OCI-LY7 (cell line): ENCODE measurements around the gene MAML3. TPM values are rescaled to one million over a fixed set of nuclear protein-coding genes. Genes with fewer than 3 reads are reported as not detected.

Source experiments
- BruUV-seq: library from RNA; stranded (reverse); fragments of 400-500 nt; replicated peaks from 2 replicates; lab custom pipeline; 2021; lab: Mats Ljungman, UMichigan
- CTCF ChIA-PET: fragments of 300-600 bp; sonication (Branson Sonifier 250); formaldehyde crosslinking; loops from one replicate; lab custom pipeline; 2022; ENCODE audit warnings: antibody characterized with exemption; ENCODE audit not compliant: unreplicated experiment; lab: Charles Lee
- POLR2A ChIA-PET: fragments of 300-600 bp; sonication (Branson Sonifier 250); formaldehyde crosslinking; loops from one replicate; lab custom pipeline; 2022; ENCODE audit warnings: antibody characterized with exemption; lab: Charles Lee
- DNase-seq: peaks from one replicate; pipeline ENCODE4 v3.0.0-alpha.2; 2015; ENCODE audit warnings: low spot score
- H2AFZ ChIP-seq: fragments of 200-600 bp; sonication (generic), shearing (Covaris generic); 2 replicates; pipeline ENCODE4 v1.6.1; 2014; ENCODE audit warnings: mild to moderate bottlenecking, antibody characterized with exemption, low read length, moderate library complexity
- H3K27ac ChIP-seq: fragments of 200-600 bp; sonication (generic); 2 replicates; pipeline ENCODE4 v1.5.1; 2014; ENCODE audit warnings: mixed run types, low read depth, mild to moderate bottlenecking, moderate library complexity, low read length, inconsistent platforms; ENCODE audit not compliant: poor library complexity, severe bottlenecking
- H3K36me3 ChIP-seq: fragments of 200-600 bp; sonication (generic); 2 replicates; pipeline ENCODE4 v1.6.1; 2014; ENCODE audit warnings: mild to moderate bottlenecking, antibody characterized with exemption, low read length, moderate library complexity, mixed read lengths; ENCODE audit not compliant: insufficient read depth
- H3K4me1 ChIP-seq: fragments of 200-600 bp; sonication (generic); 2 replicates; pipeline ENCODE4 v1.5.1; 2014; ENCODE audit warnings: mild to moderate bottlenecking, low read length; ENCODE audit not compliant: insufficient read depth, poor library complexity, severe bottlenecking
- H3K4me2 ChIP-seq: fragments of 200-600 bp; sonication (generic); 2 replicates; pipeline ENCODE4 v1.6.1; 2014; ENCODE audit warnings: mild to moderate bottlenecking, low read length
- H3K4me3 ChIP-seq: fragments of 200-600 bp; sonication (generic); 2 replicates; pipeline ENCODE4 v1.5.1; 2014; ENCODE audit warnings: mild to moderate bottlenecking, low read depth, low read length; ENCODE audit not compliant: poor library complexity, severe bottlenecking
- H3K79me2 ChIP-seq: fragments of 200-600 bp; sonication (generic); 2 replicates; pipeline ENCODE4 v1.6.1; 2016; ENCODE audit warnings: low read depth, mild to moderate bottlenecking, low read length, moderate library complexity, mixed read lengths; ENCODE audit not compliant: insufficient read depth
- H3K9me2 ChIP-seq: fragments of 200-600 bp; sonication (generic); 2 replicates; pipeline ENCODE4 v1.6.1; 2016; ENCODE audit warnings: mild to moderate bottlenecking, low read length, mixed read lengths; ENCODE audit not compliant: insufficient read depth
- H3K9me3 ChIP-seq: fragments of 200-600 bp; sonication (generic); 2 replicates; pipeline ENCODE4 v1.6.1; 2014; ENCODE audit warnings: mild to moderate bottlenecking, mixed run types, low read length, mixed read lengths
- H4K20me1 ChIP-seq: fragments of 200-600 bp; sonication (generic); 2 replicates; pipeline ENCODE4 v1.6.1; 2014; ENCODE audit warnings: mild to moderate bottlenecking, antibody characterized with exemption, low read length, moderate library complexity, mixed read lengths; ENCODE audit not compliant: insufficient read depth
- EZH2phosphoT487 ChIP-seq: fragments of 200-600 bp; sonication (generic); IDR thresholded peaks from 2 replicates; pipeline ENCODE4 v1.6.1; 2018; ENCODE audit warnings: low read depth, borderline replicate concordance, mild to moderate bottlenecking, mixed run types, antibody characterized with exemption, low read length, moderate library complexity, mixed read lengths
- intact Hi-C: fragments of 100-400 bp; cut with micrococcal nuclease; formaldehyde crosslinking; loops from one replicate; pipeline ENCODE4 v1.10.0; 2022; ENCODE audit not compliant: unreplicated experiment
- total RNA-seq, 2 experiments: library from RNA; depleted of rRNA in 1 of 2; stranded (reverse); fragments of >200 nt in 1 of 2; shearing (Covaris generic) in 1 of 2; gene quantifications; 2 replicates each; pipeline ENCODE4 v1.2.3, GENCODE V29; 2014 to 2022
- TF ChIP-seq, protein P1 (sequence below): fragments of 200-600 bp; sonication (generic); conservative IDR thresholded peaks from 2 replicates; pipeline ENCODE4 v1.5.1; 2014; ENCODE audit warnings: mild to moderate bottlenecking, antibody characterized with exemption, low read length, moderate library complexity, mixed read lengths

Gene MAML3
- total RNA-seq, 2 experiments from 2014 or later, result 0.80 to 1.2 TPM

DNA sequence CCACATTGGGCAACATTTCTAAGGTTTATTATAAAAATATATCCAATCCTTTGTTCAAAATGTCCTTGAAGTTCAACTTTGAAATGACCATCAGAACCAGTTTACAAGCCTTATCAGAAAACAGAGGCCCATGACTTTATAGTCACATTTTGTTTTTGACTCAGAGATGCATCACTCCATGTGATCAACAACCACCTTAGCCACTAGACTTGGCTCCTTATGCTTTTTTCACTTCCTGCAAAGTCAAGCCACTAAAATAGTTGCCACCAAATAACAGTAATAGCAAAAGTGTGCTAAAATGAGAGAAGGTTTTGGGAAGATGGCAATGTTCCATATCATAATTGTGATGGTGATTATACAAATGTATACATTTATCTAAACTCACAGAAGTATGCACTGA lies 181.7 kb downstream of the MAML3 start:
- Histone ChIP-seq H3K4me2 (no peak overlapping the region), H3K4me1 (peaks cover 15% of the 10 kb centered on the region), H3K4me3 (no peak overlapping the region), H3K9me2 (no peaks in the 10 kb centered on the region), H3K9me3 (no peaks in the 10 kb centered on the region), H4K20me1 (no peaks in the 10 kb centered on the region), H3K27ac (no peak overlapping the region), H3K79me2 (no peaks in the 10 kb centered on the region), H3K36me3 (no peaks in the 10 kb centered on the region), H2AFZ (no peak overlapping the region)
- BruUV-seq, result no TSS peak
- DNase-seq, result no peak
- CTCF ChIA-PET, result no interaction called here
- no peak for TF ChIP-seq EZH2phosphoT487
- TF ChIP-seq, protein P1, sequence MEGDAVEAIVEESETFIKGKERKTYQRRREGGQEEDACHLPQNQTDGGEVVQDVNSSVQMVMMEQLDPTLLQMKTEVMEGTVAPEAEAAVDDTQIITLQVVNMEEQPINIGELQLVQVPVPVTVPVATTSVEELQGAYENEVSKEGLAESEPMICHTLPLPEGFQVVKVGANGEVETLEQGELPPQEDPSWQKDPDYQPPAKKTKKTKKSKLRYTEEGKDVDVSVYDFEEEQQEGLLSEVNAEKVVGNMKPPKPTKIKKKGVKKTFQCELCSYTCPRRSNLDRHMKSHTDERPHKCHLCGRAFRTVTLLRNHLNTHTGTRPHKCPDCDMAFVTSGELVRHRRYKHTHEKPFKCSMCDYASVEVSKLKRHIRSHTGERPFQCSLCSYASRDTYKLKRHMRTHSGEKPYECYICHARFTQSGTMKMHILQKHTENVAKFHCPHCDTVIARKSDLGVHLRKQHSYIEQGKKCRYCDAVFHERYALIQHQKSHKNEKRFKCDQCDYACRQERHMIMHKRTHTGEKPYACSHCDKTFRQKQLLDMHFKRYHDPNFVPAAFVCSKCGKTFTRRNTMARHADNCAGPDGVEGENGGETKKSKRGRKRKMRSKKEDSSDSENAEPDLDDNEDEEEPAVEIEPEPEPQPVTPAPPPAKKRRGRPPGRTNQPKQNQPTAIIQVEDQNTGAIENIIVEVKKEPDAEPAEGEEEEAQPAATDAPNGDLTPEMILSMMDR, result no peak
- intact Hi-C loops, result no loop called here
- POLR2A ChIA-PET, result no interaction called here

DNA sequence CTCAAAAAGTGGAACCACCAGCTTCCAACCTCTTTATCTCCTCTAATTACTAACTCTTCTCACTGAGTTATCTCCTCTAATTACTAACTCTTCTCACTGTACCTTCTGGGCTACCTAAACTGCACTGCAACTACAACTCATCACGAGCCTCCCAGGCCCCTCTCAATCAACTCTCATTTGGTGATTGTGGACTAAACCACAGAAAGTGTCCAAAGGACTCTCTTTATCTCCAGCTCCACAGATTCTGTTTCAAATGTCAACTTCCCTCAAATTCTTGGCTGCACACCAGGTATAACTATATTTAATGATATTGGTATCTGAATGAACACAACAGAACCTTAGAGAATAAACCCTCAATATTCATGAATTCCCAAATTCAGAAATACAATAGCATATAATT lies 182.9 kb downstream of the MAML3 start:
- H3K27ac ChIP-seq, result no peak overlapping the region
- no peak overlapping the region for H3K4me3 ChIP-seq
- ChIA-PET CTCF (no interaction called here), POLR2A (no interaction called here)
- no peak overlapping the region for H3K4me2 ChIP-seq
- no TSS peak for BruUV-seq
- DNase-seq, result no peak
- no peaks in the 10 kb centered on the region for H4K20me1 ChIP-seq
- H2AFZ ChIP-seq, result no peak overlapping the region
- H3K4me1 ChIP-seq, result peaks cover 8% of the 10 kb centered on the region
- H3K79me2 ChIP-seq, result no peaks in the 10 kb centered on the region
- no peaks in the 10 kb centered on the region for H3K36me3 ChIP-seq
- no peak for TF ChIP-seq EZH2phosphoT487
- TF ChIP-seq, protein P1, result no peak
- no peaks in the 10 kb centered on the region for H3K9me2 ChIP-seq
- intact Hi-C loops, result no loop called here
- no peaks in the 10 kb centered on the region for H3K9me3 ChIP-seq

DNA sequence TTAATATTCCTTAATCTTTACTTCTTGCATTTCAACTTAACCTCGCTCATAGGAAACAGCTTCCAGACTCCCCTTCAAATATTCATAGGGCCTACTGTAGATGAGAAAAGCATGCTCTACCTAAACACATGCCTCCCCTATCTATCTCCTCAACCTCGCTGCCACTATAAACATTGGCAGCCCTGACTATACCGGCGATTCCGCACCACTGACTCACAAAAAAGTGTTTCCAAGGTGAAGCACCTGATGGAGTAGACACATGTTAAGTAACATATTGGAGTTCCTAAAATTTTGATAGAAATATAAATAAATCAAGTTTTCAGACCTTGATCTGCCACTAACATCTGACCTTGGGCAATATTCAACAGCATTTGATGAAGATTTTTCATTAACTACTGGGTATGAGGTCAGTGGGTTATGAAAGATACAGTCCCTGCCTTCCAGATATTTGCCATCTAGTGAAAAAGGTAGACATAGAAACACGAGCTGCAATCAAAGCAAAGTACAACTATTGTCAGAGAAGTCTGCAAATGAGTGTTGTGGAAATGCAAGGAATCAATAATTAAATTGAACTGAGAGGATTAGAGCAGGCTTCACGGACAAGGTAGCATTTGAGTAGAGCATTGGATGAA lies 184.2 kb downstream of the MAML3 start:
- H3K36me3 ChIP-seq, result no peaks in the 10 kb centered on the region
- no peak overlapping the region for H2AFZ ChIP-seq
- TF ChIP-seq EZH2phosphoT487, result no peak
- TF ChIP-seq, protein P1, result no peak
- ChIA-PET CTCF (no interaction called here), POLR2A (no interaction called here)
- H3K9me2 ChIP-seq, result no peaks in the 10 kb centered on the region
- H3K4me2 ChIP-seq, result no peak overlapping the region
- no peaks in the 10 kb centered on the region for H4K20me1 ChIP-seq
- no TSS peak for BruUV-seq
- H3K79me2 ChIP-seq, result no peaks in the 10 kb centered on the region
- H3K9me3 ChIP-seq, result no peaks in the 10 kb centered on the region
- no peak overlapping the region for H3K27ac ChIP-seq
- intact Hi-C loops, result no loop called here
- DNase-seq, result no peak
- H3K4me1 ChIP-seq, result no peaks in the 10 kb centered on the region
- no peak overlapping the region for H3K4me3 ChIP-seq
